Activated CD4-positive, alpha-beta T cell treated with anti-CD3 and anti-CD28 coated beads, Interleukin-2, amount 50 U/mL, for 1 hour (primary cell): ENCODE results near the gene VWA3B.

Source experiments
- DNase-seq: peaks from one replicate; pipeline ENCODE4 v3.0.0-alpha.2; 2020

Gene VWA3B

DNA sequence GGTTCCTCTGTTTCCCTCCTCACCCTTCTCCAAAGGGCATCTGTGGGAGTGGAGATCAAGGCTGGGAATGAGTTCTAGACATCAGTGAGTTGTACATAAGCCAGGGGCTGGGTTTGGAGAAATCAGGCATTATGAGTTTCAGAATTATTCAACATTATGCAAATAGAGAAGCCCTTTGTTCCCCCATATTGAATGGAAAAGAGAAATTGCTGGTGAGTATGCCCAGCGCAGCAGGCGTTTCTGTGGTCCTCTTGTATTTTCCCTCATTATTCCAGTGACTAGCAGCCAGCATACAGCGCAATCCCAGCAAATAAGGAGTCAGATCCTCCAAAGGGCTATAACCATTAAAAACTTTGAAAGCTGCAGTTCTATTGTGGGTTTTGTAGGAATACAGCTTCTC lies 94.4 kb downstream of the VWA3B start:
- no peak for DNase-seq

GRCh38 chr2:98185801-98186200 lies 98.8 kb downstream of the VWA3B start:
- DNase-seq, result no peak

DNA sequence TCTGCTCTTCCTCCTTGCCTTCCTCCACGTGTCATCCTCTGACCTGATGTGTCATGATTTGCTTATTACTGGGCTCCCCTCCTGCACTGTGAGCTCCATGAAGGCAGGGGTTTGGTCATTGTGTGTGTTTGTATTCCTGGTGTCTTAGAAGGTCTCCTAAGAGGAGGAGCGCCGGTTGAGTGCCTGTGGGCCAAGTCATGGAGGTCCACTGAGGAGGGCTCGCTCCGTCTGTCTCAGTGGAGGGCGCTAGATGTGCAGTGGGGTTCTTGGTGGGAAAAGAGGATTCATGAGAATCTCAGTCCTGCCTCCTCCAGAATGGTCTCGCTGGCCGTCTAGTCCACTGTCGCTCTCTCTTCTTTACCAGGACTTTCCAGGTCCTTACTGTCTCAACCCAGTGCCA lies 100.2 kb downstream of the VWA3B start:
- DNase-seq, result no peak

- no peak for DNase-seq
These were observed 101.5 kb downstream of the VWA3B start for GRCh38 chr2:98188351-98189046.

GRCh38 chr2:98191883-98192282 lies 104.9 kb downstream of the VWA3B start:
- DNase-seq, result no peak

DNA sequence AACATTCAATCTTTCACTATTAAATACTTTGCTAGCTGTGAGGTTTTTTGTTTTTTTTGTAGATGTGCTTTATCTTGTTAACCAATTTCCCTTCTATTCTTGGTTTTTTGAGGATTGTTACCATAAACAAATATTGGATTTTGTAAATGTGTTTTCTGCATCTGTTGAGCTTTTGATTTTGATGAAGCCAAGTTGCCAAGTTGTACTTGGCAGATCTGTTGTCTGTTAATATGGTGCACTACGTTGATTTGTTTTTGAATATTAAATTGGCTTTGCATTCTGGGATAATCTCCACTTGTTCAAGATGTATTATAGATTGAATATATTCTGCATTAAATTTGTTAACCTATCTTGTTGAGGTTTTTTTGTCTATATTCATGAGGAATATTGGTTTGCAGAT lies 114.6 kb downstream of the VWA3B start:
- DNase-seq, result no peak

- no peak for DNase-seq
These were observed 118.9 kb downstream of the VWA3B start for GRCh38 chr2:98205889-98206288.

DNA sequence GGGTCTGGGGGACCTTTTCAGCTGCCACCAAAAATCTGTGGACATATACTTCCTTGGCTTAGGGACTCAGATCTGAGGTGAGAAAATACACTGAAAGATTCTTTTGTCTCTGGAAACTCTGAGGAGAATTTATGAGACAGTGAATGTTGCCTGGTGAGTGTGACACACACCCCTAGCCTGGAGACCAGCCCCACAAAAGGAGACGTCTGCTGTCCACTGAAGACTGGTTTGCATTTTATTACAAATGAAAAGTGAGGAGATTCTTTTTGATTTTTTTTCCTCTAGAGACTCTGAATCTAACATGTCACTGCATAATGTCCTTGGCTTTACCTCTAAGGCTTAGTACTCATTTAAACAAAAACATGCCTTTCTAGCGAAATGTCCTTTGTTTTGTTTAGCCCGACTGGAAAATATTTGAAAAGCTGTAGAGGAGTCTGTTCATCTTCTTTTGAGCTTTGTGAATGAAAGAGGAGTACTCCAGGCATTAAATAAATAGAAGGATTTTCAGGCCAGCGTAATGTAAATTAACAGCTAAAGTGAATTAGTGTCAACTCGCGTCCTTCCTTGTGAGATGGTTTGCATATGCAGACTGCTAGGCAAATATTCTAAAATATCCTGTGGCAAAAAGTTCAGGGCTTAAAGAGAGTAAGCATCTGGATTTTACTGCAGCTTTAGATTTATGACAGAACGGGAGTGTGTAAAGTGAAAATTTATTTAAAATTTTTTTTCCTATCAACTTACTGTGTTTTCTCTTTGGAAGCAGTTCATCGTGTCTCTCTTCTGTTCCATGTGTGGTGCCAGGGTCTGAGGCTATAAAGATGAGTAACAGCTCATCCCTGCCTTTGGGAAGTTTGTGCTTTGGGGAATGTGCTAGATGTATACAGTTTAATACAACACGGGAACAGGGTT lies 125.4 kb downstream of the VWA3B start:
- no peak for DNase-seq

DNA sequence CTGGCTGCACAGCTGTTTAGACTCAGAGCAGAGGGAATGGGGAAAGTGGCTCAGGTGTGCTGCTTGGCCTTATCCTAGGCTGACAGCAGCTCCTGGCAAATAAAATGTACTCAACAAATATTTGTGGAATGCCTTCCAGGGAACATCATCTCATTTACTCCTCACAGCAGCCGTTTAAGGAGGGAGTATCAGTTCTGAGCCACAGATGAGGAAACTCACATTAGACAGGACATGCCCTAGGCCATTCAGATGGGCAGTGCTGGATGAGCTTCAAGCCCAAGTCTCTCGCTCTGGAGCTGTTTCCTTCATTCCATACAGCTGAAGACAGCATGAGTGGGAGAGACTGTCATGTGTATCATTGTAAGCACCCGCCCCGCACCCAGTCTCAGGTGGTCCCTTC lies 129.6 kb downstream of the VWA3B start:
- DNase-seq, result no peak

- DNase-seq, result no peak
These were observed 132.2 kb downstream of the VWA3B start for GRCh38 chr2:98219152-98219551.

GRCh38 chr2:98233941-98234340 lies 147.0 kb downstream of the VWA3B start:
- no peak for DNase-seq

DNA sequence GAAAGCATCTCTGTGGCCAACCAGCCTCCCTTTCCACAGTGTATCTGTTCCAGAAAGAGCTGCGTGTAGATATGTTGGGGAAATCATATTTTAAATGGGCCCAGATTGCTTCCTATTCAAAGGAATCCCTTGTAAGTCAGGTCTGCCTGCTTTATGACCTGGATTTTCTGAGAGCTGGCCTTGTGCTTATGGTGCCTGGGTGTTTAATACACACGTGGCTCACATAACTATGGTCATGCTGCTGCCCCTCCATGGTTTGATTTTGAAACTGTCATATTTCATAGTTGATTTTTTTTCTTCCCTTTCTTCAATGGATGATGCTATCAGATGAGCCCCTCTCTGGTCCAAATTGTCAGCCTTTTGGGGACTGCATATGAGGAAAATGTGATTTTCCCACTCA lies 147.8 kb downstream of the VWA3B start:
- no peak for DNase-seq

DNA sequence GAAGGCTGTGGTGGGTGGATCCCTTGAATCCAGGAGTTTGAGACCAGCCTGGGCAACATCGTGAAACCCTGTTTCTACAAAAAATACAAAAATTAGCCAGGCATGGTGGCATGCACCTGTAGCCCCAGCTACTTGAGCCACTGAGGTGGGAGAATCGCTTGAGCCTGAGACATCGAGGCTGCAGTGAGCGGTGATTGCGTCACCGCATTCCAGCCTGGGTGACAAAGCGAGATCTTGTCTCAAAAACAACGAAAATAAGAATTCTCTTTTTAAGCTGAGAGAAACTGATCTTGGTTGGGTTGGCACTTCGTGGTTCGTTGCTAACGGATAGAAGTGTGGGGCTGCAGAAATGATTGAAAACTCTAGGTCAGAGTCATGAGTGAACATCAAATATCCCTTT lies 150.0 kb downstream of the VWA3B start:
- no peak for DNase-seq

- no peak for DNase-seq
These were observed 153.9 kb downstream of the VWA3B start for GRCh38 chr2:98240786-98241398.

GRCh38 chr2:98241592-98241991 lies 154.6 kb downstream of the VWA3B start:
- no peak for DNase-seq

DNA sequence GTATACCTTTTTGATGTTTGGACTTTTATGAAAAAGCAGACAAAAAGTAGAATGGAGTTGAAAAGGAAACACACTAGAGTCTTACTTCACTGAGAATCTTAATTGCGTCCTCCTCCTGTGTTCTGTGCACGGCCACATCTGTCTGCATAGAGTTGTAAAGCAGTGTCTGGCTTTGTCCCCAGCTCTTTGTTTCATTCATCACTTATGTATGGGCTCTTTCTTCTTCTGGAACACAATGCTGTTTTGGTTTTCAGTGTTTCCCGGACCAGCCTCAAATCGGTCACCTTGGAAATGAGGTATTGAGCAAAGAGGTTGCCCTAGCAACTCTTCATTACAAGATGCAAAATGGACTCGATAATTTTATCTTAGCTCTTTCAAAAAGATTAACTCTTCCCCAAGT lies 155.0 kb downstream of the VWA3B start:
- no peak for DNase-seq

DNA sequence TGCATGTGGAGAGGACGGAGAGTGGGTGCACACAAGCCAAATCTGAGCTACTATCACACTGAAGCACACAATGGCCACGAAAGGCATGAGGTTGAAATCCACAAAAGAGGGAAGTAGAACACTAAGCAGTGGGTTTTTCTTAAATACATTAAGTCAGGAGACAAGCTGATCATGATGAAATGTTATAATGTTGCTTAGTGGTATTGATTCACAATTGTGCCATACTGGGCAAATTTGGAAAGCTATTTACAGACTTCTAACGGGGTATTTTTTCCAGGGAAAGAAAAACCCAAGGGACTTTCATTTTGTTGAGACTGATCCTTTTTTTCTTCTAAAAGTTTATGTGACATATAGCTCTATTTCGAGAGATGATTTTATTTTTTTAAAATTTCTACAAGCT lies 158.5 kb downstream of the VWA3B start:
- DNase-seq, result no peak

DNA sequence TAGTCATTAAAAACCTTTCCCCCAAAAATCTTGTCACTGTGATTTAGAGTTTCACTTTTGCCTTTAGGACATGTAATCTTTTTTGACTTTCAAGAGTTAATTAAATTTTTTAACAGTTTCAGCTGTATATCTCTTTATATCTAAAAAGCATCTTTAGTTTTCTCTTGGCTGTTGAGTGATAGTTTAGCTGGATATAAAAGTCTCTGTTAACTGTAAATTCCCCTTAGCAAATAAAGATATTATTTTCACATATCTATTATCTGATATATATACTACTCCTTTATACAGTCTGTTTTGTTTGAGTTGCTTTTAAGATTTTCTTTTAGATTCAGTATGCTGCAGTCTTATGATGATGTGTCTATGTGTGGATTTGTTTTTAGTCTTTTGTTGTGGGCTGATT lies 160.4 kb downstream of the VWA3B start:
- DNase-seq, result no peak

GRCh38 chr2:98252038-98252773 lies 165.2 kb downstream of the VWA3B start:
- DNase-seq, result no peak

DNA sequence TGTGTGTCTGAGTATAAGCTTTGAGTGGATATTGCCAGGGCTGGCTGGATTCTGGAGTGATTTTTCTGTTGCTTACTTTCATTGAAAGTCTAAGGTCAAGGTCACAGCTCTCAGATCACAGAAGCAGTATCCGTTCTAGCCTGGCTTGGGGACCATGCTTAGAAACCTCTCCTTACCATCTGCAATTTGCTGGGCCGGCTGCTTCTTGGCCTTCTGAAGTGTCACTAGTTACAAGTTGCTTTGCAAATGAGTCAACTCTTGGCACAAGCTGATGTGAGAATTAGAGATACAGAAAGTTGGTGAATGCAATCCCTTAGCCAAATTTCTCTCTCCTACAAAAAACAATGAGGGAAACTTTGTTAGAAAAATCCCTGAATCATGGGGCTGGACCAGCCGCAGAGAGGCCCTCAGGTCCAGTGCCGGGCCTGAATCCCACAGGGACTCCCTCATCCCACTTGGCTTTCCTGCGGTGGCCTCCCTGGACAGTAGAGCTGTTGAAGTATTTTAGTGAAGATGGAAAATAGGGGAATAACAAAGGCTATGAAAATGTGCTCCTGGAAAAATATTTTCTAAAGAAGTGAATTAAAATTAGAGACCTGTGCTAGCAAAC lies 166.6 kb downstream of the VWA3B start:
- DNase-seq, result no peak

GRCh38 chr2:98254504-98255059 lies 167.6 kb downstream of the VWA3B start:
- no peak for DNase-seq

DNA sequence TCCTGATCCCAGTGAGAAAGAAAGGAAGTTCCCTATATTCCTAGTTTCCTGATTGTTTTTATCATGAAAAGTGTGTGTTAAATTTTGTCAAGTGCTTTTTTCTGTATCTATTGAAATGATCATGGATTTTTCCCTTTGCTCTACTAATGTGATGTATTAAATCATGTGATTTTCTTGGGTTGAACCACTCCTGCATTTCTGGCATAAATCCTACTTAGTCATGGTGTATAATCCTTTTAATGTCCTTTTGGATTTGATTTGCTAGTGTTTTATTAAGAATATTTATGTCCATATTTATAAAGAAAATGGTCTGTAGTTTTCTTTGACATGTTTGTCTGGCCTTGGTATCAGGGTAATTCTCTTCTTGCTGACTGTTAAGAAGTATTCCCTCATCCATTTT lies 171.9 kb downstream of the VWA3B start:
- DNase-seq, result no peak
